CD14-positive monocyte (primary cell): ENCODE data around the gene DENND10. TPM values are rescaled to one million over a fixed set of nuclear protein-coding genes. Genes with fewer than 3 reads are reported as not detected.

Experiments
- DNase-seq, 3 donors: peaks; one replicate each; pipeline ENCODE4 v3.0.0-alpha.2; 2011 to 2022
- H2AFZ ChIP-seq: 2 replicates; pipeline ENCODE4 v1.6.0; 2012; ENCODE audit warnings: mild to moderate bottlenecking, low read depth, low read length, inconsistent platforms; ENCODE audit not compliant: insufficient read depth, poor library complexity, severe bottlenecking
- H3K27ac ChIP-seq, 2 donors: 1 replicate in 1 of 2; 2 replicates in 1 of 2; pipeline ENCODE4 v1.5.1; 2012 to 2013; ENCODE audit warnings: low read length in 2 of 2, control low read depth in 1 of 2, inconsistent platforms in 1 of 2, low read depth in 1 of 2, mild to moderate bottlenecking in 1 of 2
- H3K27me3 ChIP-seq, 2 donors: one replicate each; pipeline versions ENCODE4 v1.6.0 to v1.6.1; 2011 to 2013; ENCODE audit warnings: low read length in 2 of 2; ENCODE audit not compliant: control insufficient read depth in 2 of 2, insufficient read depth in 2 of 2
- H3K36me3 ChIP-seq, 2 donors: replicated peaks in 1 of 2; 1 replicate in 1 of 2; 2 replicates in 1 of 2; pipeline versions ENCODE4 v1.5.1 to v1.6.1; 2012 to 2013; ENCODE audit warnings: low read length in 2 of 2, control low read depth in 1 of 2, inconsistent platforms in 1 of 2, mild to moderate bottlenecking in 1 of 2; ENCODE audit not compliant: insufficient read depth in 2 of 2, control insufficient read depth in 1 of 2
- H3K4me1 ChIP-seq, 2 donors: 1 replicate in 1 of 2; 2 replicates in 1 of 2; pipeline versions ENCODE4 v1.5.1 to v1.6.1; 2012 to 2013; ENCODE audit warnings: low read length in 2 of 2, control low read depth in 1 of 2, inconsistent platforms in 1 of 2, mild to moderate bottlenecking in 1 of 2, moderate library complexity in 1 of 2; ENCODE audit not compliant: insufficient read depth in 2 of 2, control insufficient read depth in 1 of 2
- H3K4me2 ChIP-seq: replicated peaks from 2 replicates; pipeline ENCODE3; 2012; ENCODE audit warnings: low read length, moderate library complexity, mild to moderate bottlenecking; ENCODE audit not compliant: poor library complexity, severe bottlenecking; ENCODE audit errors: extremely low read depth
- H3K4me3 ChIP-seq, 3 experiments: fragments of 200-600 bp in 1 of 3; sonication (generic) in 1 of 3; replicated peaks in 1 of 3; 1 replicate in 2 of 3; 2 replicates in 1 of 3; pipeline ENCODE4 v1.5.1; 2011 to 2013; ENCODE audit warnings: low read length in 3 of 3, mild to moderate bottlenecking in 3 of 3, control low read depth in 2 of 3, low read depth in 2 of 3, inconsistent platforms in 1 of 3, moderate library complexity in 1 of 3
- H3K79me2 ChIP-seq: 2 replicates; pipeline ENCODE4 v1.6.0; 2012; ENCODE audit warnings: mild to moderate bottlenecking, control low read depth, inconsistent platforms, low read length, moderate library complexity; ENCODE audit not compliant: insufficient read depth
- H3K9ac ChIP-seq: 2 replicates; pipeline ENCODE4 v1.6.0; 2017; ENCODE audit warnings: low read length, mild to moderate bottlenecking; ENCODE audit not compliant: insufficient read depth, poor library complexity, severe bottlenecking
- H3K9me3 ChIP-seq, 2 donors: replicated peaks in 1 of 2; 1 replicate in 1 of 2; 2 replicates in 1 of 2; pipeline versions ENCODE4 v1.5.1 to v1.6.1; 2012 to 2013; ENCODE audit warnings: low read length in 2 of 2, control low read depth in 1 of 2; ENCODE audit not compliant: control insufficient read depth in 1 of 2, insufficient read depth in 1 of 2
- H4K20me1 ChIP-seq: 2 replicates; pipeline ENCODE4 v1.6.0; 2012; ENCODE audit warnings: mild to moderate bottlenecking, low read length, control low read depth, moderate library complexity; ENCODE audit not compliant: insufficient read depth
- H3K27ac Mint-ChIP-seq, 7 donors: one replicate each; pipeline ENCODE4 v1.8.0; 2020; ENCODE audit warnings: mild to moderate bottlenecking in 7 of 7, mixed read lengths in 7 of 7, moderate library complexity in 6 of 7, inconsistent platforms in 2 of 7
- H3K27me3 Mint-ChIP-seq, 3 donors: one replicate each; pipeline ENCODE4 v1.8.0; 2021 to 2022; ENCODE audit warnings: low read depth in 3 of 3, mild to moderate bottlenecking in 3 of 3, mixed read lengths in 3 of 3, moderate library complexity in 3 of 3, inconsistent platforms in 1 of 3
- H3K36me3 Mint-ChIP-seq, 2 donors: one replicate each; pipeline ENCODE4 v1.8.0; 2020; ENCODE audit warnings: mixed read lengths in 2 of 2, inconsistent platforms in 1 of 2, mild to moderate bottlenecking in 1 of 2
- H3K4me1 Mint-ChIP-seq: one replicate; pipeline ENCODE4 v1.8.0; 2020; ENCODE audit warnings: mild to moderate bottlenecking, mixed read lengths
- H3K4me3 Mint-ChIP-seq, 2 donors: one replicate each; pipeline ENCODE4 v1.8.0; 2020; ENCODE audit warnings: mild to moderate bottlenecking in 2 of 2, mixed read lengths in 2 of 2, moderate library complexity in 1 of 2
- H3K9me3 Mint-ChIP-seq, 7 donors: one replicate each; pipeline ENCODE4 v1.8.0; 2020 to 2022; ENCODE audit warnings: mixed read lengths in 7 of 7, mild to moderate bottlenecking in 6 of 7, moderate library complexity in 6 of 7, inconsistent platforms in 2 of 7
- WGBS: methylation state at CpG from one replicate; pipeline ENCODE4 v1.1.5; 2013; ENCODE audit warnings: missing lambda C conversion rate; ENCODE audit not compliant: insufficient coverage; 5-methylcytosine and 5-hydroxymethylcytosine counted together
- intact Hi-C, 2 donors: fragments of 100-400 bp; cut with micrococcal nuclease; formaldehyde crosslinking; loops; one replicate each; pipeline versions ENCODE4 v1.15.0 to v1.15.1; 2023
- polyA plus RNA-seq, 3 donors: library from polyadenylated mRNA; depleted of rRNA in 1 of 3; unstranded in 2 of 3; stranded (reverse) in 1 of 3; fragments of 300-500 nt in 2 of 3; fragments of >200 nt in 1 of 3; fragmentation: Illumina TruSeq in 2 of 3; gene quantifications; 1 replicate in 2 of 3; 2 replicates in 1 of 3; pipeline ENCODE4 v1.2.3, GENCODE V29; 2012 to 2021
- TF ChIP-seq, protein P1 (sequence below): fragments of 200-600 bp; IDR thresholded peaks from one replicate; pipeline ENCODE4 v1.8.0; 2022; ENCODE audit warnings: antibody characterized with exemption, mild to moderate bottlenecking

The DENND10 gene
- polyA plus RNA-seq, 3 donors, result 129 to 188 (median 141) TPM

- Histone ChIP-seq H3K4me2 (no peak overlapping the region), H3K9ac (no peak overlapping the region), H3K27ac (peak overlapping the region; percentile 44 to 66), H2AFZ (no peak overlapping the region), H3K79me2 (peaks cover 23% of the 10 kb centered on the region), H3K9me3 (no peaks in the 10 kb centered on the region), H4K20me1 (no peaks in the 10 kb centered on the region), H3K4me1 (peaks cover 47% of the 10 kb centered on the region in 2 donors), H3K4me3 (no peak overlapping the region), H3K27me3 (no peaks in the 10 kb centered on the region), H3K36me3 (peaks cover 6 to 33% of the 10 kb centered on the region in 2 donors)
- Mint-ChIP-seq H3K4me3 (peak overlapping the region in 1 of 2 donors; percentile 37), H3K4me1 (peaks cover 44% of the 10 kb centered on the region), H3K36me3 (peaks cover 30 to 42% of the 10 kb centered on the region in 2 donors), H3K27me3 (peaks cover 0 to 3% (median 0%) of the 10 kb centered on the region in 3 donors), H3K9me3 (peaks cover 0 to 3% (median 0%) of the 10 kb centered on the region in 7 donors), H3K27ac (peak overlapping the region; percentile 75 to 91 (median 88))
- WGBS, result 70% methylated on average over 14 of the region's 16 CpGs
- no peak for DNase-seq
- TF ChIP-seq, protein P1, sequence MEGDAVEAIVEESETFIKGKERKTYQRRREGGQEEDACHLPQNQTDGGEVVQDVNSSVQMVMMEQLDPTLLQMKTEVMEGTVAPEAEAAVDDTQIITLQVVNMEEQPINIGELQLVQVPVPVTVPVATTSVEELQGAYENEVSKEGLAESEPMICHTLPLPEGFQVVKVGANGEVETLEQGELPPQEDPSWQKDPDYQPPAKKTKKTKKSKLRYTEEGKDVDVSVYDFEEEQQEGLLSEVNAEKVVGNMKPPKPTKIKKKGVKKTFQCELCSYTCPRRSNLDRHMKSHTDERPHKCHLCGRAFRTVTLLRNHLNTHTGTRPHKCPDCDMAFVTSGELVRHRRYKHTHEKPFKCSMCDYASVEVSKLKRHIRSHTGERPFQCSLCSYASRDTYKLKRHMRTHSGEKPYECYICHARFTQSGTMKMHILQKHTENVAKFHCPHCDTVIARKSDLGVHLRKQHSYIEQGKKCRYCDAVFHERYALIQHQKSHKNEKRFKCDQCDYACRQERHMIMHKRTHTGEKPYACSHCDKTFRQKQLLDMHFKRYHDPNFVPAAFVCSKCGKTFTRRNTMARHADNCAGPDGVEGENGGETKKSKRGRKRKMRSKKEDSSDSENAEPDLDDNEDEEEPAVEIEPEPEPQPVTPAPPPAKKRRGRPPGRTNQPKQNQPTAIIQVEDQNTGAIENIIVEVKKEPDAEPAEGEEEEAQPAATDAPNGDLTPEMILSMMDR, result no peak
- intact Hi-C loops, result loop anchor here (5.0 to 10.0 kb wide), 2 partner anchors 54 to 134 kb away; partner anchors contain the start of gene EIF3A (in 1 of the 2)
Measured at GRCh38 chr10:119138346-119139306, 34.7 kb downstream of the DENND10 start.

DNA sequence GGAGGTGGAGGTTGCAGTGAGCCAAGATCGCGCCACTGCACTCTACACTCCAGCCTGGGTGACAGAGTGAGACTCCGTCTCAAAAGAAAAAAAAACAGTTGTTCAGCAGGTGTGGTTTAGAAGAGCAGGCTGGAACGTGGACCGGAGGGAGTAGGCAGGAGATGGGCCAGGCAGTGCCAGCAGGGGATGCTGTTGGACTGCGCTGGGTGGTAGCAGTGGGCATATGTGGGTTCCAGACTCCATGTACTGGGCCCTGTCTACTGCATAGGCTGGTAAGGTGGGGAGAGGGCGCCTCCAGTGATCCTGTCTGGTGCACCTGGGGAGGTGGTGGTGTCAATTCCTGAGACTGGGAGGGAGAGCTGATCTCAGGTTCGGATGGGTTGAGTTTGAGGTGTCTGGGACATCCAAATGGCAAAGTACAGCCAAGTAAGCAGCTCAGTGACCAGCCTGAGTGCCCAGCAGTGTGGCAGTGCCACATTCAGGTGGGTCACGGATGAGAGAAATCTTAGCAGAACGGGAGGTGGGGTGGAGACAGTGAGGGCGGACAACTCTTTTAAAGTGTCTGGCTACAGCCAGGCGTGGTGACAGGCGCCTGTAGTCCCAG lies 35.7 kb downstream of the DENND10 start:
- Histone ChIP-seq H2AFZ (no peak overlapping the region), H3K9ac (no peak overlapping the region), H3K4me3 (no peak overlapping the region), H3K4me1 (peaks cover 37 to 38% of the 10 kb centered on the region in 2 donors), H3K9me3 (no peaks in the 10 kb centered on the region), H3K36me3 (peaks cover 7 to 30% of the 10 kb centered on the region in 2 donors), H3K27ac (peak overlapping the region; percentile 44 to 66), H4K20me1 (no peaks in the 10 kb centered on the region), H3K27me3 (no peaks in the 10 kb centered on the region), H3K79me2 (peaks cover 15% of the 10 kb centered on the region), H3K4me2 (no peak overlapping the region)
- no peak overlapping the region for H3K4me3 Mint-ChIP-seq
- H3K9me3 Mint-ChIP-seq, result peaks cover 0 to 3% (median 0%) of the 10 kb centered on the region in 7 donors
- H3K36me3 Mint-ChIP-seq, result peaks cover 26 to 37% of the 10 kb centered on the region in 2 donors
- 64% methylated on average over 11 of the region's 13 CpGs for WGBS
- peak; percentile 29 to 50 (median 48) for DNase-seq
- peaks cover 34% of the 10 kb centered on the region for H3K4me1 Mint-ChIP-seq
- H3K27me3 Mint-ChIP-seq, result peaks cover 0 to 3% (median 0%) of the 10 kb centered on the region in 3 donors
- TF ChIP-seq, protein P1, result peak; percentile 78
- intact Hi-C loops, result loop anchor here (5.0 to 10.0 kb wide), 3 partner anchors 55 to 278 kb away; partner anchors contain the start of gene EIF3A (in 1 of the 2)
- H3K27ac Mint-ChIP-seq, result peak overlapping the region in 5 of 7 donors; percentile 75 to 91 (median 88)
